Measurements from ENCODE around the gene MGAT5.

MGAT5 gene

DNA sequence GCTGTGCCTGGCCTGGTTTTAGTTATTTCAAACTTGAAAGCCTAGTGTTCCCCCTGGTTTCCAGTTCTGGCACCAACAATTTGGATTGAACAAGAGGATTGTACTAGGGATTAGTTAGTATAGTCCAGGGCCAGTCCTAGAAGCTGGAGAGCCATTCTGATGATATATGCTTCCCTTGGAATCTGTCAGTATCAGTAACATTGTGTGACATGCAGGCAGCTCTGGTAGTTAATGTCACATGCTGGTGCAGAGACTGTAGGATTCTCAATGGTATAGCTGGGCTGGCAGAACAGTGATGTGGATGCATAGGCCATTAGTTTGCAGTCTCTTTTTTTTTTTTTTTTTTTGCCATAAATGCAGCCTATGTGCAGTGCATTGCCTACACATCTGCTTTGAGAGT is 3.6 kb downstream of the MGAT5 start:
- no peak for DNase-seq

DNA sequence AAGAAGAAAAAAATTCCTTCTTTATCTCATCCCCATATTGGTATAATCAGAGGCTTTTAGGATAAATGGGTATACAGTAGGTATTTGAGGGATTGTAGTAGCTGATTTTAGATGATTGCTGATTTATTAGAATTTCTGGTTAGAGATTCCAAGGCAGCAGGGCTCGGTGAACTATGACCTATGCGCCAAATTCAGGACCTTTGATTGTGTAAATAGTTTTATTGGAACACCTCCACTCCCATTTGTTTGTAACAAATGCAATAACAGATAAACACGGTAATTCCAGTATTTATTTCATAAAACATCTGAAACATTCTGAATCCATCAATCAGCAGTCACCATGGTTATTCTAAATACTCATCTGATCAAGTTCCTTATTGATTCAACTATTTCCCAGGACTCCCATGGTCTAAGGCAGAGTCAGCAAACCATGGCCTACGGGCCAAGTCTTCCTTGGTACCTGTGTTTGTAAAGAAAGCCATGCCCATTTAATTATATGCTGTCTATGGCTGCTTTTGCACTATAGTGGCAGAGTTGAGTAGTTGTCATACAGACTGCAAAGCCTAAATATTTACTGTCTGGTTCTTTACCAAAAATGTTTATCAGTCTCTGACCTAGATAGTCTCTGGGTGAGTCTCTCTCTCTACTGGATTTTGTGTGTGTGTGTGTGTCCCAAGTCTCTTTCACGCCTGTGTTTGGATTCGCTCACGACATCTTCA is 4.3 kb downstream of the MGAT5 start:
- DNase-seq = no peak

GRCh38 chr2:134258684-134259388 is 5.0 kb downstream of the MGAT5 start:
- peak; percentile 78 for DNase-seq

DNA sequence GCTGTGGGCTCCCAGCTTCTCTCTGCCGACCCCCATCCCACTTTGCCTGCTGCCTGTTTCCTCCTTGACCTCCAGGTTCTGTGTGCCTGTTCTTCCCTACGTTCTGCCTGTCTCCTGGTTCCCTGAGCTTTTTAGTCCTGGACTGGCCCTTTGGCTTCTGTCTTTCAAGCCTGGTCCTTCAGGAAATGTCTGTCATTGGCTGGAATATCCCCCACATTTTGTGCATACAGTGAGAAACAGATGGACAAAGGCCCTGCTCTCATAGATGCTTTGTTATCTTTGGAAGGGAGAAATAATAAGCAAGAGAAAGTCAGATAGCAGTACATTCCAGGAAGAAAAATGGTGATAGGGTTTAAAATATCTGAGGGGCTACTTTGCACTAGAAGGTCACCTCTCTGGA is 5.7 kb downstream of the MGAT5 start:
- no peak for DNase-seq

GRCh38 chr2:134259994-134260393 is 6.1 kb downstream of the MGAT5 start:
- DNase-seq = no peak

GRCh38 chr2:134260713-134261112 is 6.8 kb downstream of the MGAT5 start:
- no peak for DNase-seq

- DNase-seq = no peak
These were observed 7.7 kb downstream of the MGAT5 start for GRCh38 chr2:134261398-134262131.

- no peak for DNase-seq
These were observed 8.8 kb downstream of the MGAT5 start for GRCh38 chr2:134262684-134263083.

DNA sequence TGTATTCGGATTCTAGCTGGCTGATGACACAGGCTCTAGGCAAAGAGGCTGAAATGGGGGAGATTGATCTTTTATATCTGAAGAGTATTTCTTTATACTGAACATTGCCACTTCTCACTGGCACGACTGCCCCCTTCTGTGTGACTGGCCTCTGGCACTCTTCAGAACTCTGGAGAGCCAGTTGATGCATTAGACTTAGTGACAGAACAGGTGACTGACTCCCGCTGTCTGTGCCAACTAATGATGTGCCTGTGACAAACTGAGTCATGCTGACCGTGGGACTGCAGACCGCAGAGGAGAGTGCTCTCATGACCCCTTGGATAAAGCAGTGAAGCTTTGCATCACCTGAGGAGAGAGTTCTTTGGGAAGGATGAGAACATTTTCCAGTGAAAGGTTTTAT is 14.4 kb downstream of the MGAT5 start:
- no peak for DNase-seq

DNA sequence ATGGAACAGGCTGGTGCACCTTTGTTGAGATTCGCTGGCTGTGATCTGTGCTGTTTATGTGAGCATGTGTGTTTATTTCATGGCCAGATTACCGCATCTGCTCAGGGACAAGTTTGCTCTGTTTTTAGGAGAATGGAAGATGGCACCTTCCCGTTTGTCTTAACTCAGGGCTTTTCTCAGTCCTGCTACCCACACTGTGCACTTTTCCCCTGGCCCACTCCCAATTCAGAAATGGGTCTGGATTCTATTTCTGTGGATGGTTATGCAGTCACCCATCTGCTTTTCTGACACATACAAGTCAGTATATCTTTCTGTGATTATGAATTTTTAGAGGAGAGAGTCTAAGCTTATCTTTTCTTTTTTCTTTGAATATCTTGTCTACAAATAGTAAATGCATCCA is 15.4 kb downstream of the MGAT5 start:
- DNase-seq = no peak

- DNase-seq = no peak
These were observed 16.3 kb downstream of the MGAT5 start for GRCh38 chr2:134269972-134270735.

DNA sequence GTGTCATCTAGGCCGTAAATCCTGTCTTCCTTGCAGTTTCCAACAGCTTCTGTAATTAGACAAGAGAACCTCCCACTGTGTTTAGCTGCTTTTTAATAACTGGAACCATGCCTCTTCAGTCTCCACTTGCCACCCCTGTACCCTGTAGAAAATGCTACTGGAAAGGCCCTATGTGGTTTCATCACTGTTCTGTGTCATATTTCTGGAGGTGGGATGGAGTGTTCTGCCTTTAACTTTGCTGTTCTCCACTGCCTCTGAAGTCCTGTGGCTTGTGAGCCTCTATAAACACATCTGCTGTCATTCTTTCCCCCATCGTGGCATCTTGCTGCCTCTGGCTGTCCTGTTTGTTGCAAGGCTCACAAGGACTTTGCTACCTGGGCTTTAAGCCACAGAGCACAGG is 17.9 kb downstream of the MGAT5 start:
- DNase-seq = no peak

DNA sequence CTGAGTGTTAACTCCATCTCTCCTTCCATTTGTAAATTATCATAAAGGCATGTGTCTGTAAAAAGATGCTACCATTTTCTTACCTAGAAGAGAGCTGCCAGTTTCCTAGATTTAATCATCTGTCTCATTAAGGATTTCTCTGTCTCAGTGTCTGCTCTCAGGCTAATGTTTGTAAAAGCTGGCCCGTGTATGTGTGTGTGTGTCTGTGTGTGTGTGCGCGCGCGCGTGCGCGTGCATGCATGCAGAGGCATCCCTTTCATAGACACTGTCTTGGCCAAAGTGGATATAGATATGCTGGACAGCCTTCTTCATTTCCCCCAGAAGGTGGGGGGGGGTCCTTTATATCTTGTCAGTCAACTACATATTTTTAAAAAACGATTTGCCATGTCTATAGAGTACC is 18.9 kb downstream of the MGAT5 start:
- no peak for DNase-seq

DNA sequence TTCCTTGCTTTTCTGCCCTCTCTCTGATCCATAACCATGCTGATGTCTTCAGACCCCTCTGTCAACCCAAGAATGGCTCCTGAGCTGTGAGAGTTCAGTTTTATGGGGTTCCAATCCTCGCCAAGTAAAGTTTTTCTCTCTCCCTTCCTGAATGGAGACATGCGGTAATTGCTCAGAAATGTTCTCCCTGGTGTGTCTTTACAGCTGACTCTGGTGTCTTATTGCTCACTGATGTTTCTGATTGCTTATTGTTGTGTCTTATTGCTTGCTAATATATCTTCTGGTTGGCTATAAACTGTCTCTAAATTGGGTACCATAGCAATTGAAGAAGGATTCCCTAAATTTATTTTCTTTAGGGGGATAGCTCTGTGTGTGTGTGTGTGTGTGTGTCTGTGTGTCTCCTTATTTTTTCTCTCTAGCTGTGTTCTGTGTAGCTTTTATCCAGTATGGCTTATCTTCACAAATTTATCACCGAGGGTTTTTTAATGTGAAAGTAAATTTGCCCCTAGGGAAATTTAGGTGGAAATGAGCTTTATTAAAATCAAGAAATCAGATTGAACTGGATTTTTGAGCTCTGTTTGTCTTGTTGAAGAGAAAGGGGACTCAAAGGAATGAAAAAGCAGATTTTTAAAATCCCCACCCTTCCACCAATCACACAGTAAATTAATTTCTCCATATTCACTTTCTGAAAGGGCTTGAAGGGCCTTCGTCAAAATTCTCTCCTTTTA is 19.5 kb downstream of the MGAT5 start:
- no peak for DNase-seq

DNA sequence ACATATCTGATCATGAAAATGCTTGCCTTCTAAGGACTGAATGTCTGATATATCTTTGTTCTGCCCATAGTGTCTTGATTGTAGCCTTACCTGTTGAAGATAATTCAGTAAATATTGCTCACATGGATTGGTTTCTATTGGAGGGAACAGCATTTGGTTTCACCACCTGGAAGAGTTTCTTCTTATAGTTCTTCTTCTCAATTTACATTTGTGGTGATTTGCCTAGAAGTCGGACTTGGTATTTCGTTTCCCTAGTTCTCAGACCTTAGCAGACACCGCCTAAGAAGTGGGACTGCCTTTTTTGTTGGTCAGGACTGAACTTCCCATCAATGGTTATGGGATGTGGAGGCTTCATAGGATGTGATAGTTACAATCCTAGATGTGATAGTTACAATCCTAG is 20.2 kb downstream of the MGAT5 start:
- no peak for DNase-seq

GRCh38 chr2:134275058-134275862 is 21.4 kb downstream of the MGAT5 start:
- no peak for DNase-seq

DNA sequence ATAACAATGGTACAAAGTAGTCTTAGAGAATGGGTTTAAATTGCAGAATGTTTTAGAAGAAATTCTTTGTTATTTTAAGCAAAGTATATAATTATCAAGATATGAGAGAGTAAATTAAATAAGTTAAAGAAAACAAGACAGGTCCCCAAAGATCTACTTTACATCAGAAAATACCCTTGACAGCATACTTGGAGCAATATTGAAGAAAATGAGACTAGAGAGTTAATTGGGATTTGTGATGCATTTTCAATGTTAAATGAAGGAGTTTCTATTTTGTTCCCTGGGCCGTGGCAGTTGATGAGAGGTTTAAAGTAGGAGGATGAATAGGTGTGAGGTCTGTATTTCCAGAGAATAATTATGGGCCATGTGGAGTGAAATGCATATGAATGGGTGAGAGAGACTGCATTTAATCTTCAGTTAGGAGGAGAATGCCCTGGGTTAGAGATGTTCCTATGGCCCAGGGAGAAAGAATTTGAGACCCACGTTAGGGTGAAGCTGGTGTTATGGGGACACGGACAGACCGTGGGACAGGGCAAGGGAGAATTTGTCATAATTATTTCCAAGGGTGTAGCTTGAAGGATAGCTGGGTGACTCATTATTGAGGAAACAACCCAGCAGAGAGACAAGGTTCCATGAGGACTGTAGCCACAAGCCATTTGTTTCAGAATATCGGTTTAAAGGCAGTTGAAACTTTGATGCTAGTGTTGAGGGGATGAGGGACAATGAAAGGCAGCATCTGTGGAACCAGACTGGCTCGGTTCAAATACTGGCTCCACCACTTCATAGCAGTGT is 22.7 kb downstream of the MGAT5 start:
- no peak for DNase-seq

GRCh38 chr2:134277223-134277622 is 23.4 kb downstream of the MGAT5 start:
- no peak for DNase-seq

GRCh38 chr2:134278553-134278952 is 24.7 kb downstream of the MGAT5 start:
- no peak for DNase-seq

DNA sequence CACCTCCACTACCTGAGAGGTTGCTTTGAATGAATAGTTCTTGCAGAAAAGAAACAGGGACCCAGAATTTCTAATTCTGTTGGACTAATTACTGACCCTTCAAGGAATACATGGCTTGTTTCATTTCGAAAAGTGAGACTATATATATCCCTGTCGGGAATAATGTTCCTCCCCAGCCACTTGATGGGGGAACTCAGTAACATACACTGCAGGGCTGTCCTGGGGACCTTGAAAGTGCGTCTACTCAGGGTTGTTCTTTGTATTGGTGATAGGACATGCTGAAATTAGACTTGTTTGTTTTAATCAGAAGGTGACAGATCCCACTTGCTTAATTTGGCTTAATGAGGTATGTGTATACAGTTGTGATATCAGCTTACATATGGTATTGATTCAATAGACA is 25.5 kb downstream of the MGAT5 start:
- no peak for DNase-seq

DNA sequence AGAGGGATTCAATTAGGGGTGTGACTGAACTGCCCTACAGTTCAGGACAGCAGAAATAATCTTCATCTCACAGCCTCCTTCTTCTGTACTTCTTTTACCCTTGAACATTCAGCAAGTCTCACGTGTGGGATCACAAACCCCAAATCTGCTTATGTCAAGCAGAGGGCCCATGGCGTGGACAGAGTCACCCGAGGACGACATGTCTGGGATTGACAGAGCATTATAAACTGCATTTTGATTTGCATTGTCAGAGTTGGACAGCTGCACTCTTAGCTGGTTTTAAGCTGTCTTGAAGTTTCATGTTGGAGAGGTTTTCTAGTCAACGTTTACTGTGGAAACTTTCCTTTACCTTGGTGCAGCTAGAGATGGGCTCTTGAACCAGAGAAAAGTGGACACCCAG is 26.4 kb downstream of the MGAT5 start:
- DNase-seq = no peak

Data from midbrain (tissue), 1 donor.